SK-N-SH (cell line): Measurements from ENCODE around the gene RBMS1.

Experiments used
- CTCF ChIP-seq: fragments of 200-600 bp; sonication (generic); IDR thresholded peaks from 2 replicates; pipeline ENCODE4 v1.6.1; 2017; ENCODE audit warnings: antibody characterized with exemption, mild to moderate bottlenecking, moderate library complexity
- ELF1 ChIP-seq: IDR thresholded peaks from 2 replicates; pipeline ENCODE4 v1.4.0; 2012
- EP300 ChIP-seq, 2 experiments: IDR thresholded peaks; 2 replicates each; pipeline versions ENCODE4 v1.4.0 to v1.6.1; 2012; ENCODE audit warnings: borderline replicate concordance in 1 of 2, low read depth in 1 of 2, low read length in 1 of 2
- EZH2phosphoT487 ChIP-seq: fragments of 200-600 bp; sonication (generic); IDR thresholded peaks from 2 replicates; pipeline ENCODE4 v1.6.1; 2017; ENCODE audit warnings: low read depth, mixed run types, mild to moderate bottlenecking, antibody characterized with exemption, moderate library complexity, borderline replicate concordance
- FOXJ3 ChIP-seq: sonication (generic); formaldehyde crosslinking; IDR thresholded peaks from 2 replicates; pipeline ENCODE4 v1.5.1; 2020; ENCODE audit warnings: mild to moderate bottlenecking, missing genetic modification reagents
- GABPA ChIP-seq: IDR thresholded peaks from 2 replicates; pipeline ENCODE4 v1.4.0; 2012; ENCODE audit warnings: low read depth, mild to moderate bottlenecking
- PBX3 ChIP-seq: IDR thresholded peaks from 2 replicates; pipeline ENCODE4; 2012
- POLR2AphosphoS5 ChIP-seq: IDR thresholded peaks from 2 replicates; pipeline ENCODE4 v1.6.1; 2012; ENCODE audit warnings: low read depth, low read length
- RCOR1 ChIP-seq: fragments of 150-350 bp; IDR thresholded peaks from 2 replicates; pipeline ENCODE4 v1.6.1; 2017; ENCODE audit warnings: antibody characterized with exemption, low read length
- RXRA ChIP-seq: IDR thresholded peaks from 2 replicates; pipeline ENCODE4 v1.4.0; 2012; ENCODE audit warnings: low read depth, mild to moderate bottlenecking, borderline replicate concordance
- TEAD4 ChIP-seq: IDR thresholded peaks from 2 replicates; pipeline ENCODE4 v1.4.0; 2012; ENCODE audit warnings: mild to moderate bottlenecking, borderline replicate concordance; ENCODE audit not compliant: insufficient read depth
- USF2 ChIP-seq: fragments of 150-350 bp; IDR thresholded peaks from 2 replicates; pipeline ENCODE4 v1.6.1; 2017; ENCODE audit warnings: antibody characterized with exemption, low read length, low read depth, borderline replicate concordance

- TF ChIP-seq USF2, result no peak
- no peak for TF ChIP-seq CTCF
- no peak for TF ChIP-seq EP300 (IDR thresholded peaks at IDR 0.05; ENCODE audit: borderline replicate concordance in 1 of 2, low read depth in 1 of 2, low read length in 1 of 2)
- no peak for TF ChIP-seq GABPA
- TF ChIP-seq FOXJ3 (CRISPR knock-in tag), result no peak
- no peak for TF ChIP-seq RXRA
- no peak for TF ChIP-seq PBX3
- TF ChIP-seq RCOR1, result no peak
- TF ChIP-seq POLR2AphosphoS5, result no peak
- no peak for TF ChIP-seq EZH2phosphoT487
- TF ChIP-seq ELF1, result no peak
- TF ChIP-seq TEAD4, result no peak
These were observed 240.7 kb downstream of the RBMS1 start for GRCh38 chr2:160252900-160253299.
